ENCODE measurements around the gene SLC39A13.

DNA sequence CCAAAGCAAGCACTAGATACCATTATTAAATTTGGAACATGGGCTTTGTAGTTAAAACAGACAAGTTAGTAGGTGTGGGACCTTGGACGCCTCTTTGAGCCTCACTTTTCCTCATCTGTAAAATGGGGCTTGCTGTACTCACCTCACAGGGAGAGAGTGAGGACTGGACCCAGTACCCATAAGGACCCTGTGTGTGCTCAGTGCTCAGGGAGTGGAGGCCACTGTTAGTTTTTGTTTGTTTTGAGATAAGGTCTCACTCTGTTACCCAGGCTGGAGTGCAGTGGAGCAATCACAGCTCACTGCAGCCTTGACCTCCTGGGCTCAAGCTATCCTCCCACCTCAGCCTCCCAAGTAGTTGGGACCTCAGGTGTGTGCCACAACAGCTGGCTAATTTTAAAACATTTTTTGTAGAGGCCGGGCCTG lies 31.7 kb downstream of the SLC39A13 start:
- TF ChIP-seq, protein P1, sequence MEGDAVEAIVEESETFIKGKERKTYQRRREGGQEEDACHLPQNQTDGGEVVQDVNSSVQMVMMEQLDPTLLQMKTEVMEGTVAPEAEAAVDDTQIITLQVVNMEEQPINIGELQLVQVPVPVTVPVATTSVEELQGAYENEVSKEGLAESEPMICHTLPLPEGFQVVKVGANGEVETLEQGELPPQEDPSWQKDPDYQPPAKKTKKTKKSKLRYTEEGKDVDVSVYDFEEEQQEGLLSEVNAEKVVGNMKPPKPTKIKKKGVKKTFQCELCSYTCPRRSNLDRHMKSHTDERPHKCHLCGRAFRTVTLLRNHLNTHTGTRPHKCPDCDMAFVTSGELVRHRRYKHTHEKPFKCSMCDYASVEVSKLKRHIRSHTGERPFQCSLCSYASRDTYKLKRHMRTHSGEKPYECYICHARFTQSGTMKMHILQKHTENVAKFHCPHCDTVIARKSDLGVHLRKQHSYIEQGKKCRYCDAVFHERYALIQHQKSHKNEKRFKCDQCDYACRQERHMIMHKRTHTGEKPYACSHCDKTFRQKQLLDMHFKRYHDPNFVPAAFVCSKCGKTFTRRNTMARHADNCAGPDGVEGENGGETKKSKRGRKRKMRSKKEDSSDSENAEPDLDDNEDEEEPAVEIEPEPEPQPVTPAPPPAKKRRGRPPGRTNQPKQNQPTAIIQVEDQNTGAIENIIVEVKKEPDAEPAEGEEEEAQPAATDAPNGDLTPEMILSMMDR (IDR thresholded peaks at IDR 0.05): no peak
- TF ChIP-seq POLR2A (IDR thresholded peaks at IDR 0.05): no peak
- no peak for TF ChIP-seq POLR2AphosphoS5 (IDR thresholded peaks at IDR 0.05)
- TF ChIP-seq EP300 (IDR thresholded peaks at IDR 0.05): no peak

Measured in gastroesophageal sphincter (tissue), 3 donors.